GM12878 (cell line): ENCODE data around the gene LMAN2. TPM values are rescaled to one million over a fixed set of nuclear protein-coding genes. Genes with fewer than 3 reads are reported as not detected.

Experiments used
- ATF7 ChIP-seq: fragments of 450-650 bp; IDR thresholded peaks from 2 replicates; pipeline ENCODE4 v1.6.1; 2016; ENCODE audit warnings: low read depth, mild to moderate bottlenecking
- CREM ChIP-seq: IDR thresholded peaks from 2 replicates; pipeline ENCODE4 v1.6.1; 2014; ENCODE audit warnings: antibody characterized with exemption, low read depth
- FOS ChIP-seq: IDR thresholded peaks from 3 replicates; pipeline ENCODE4 v1.6.1; 2011; ENCODE audit warnings: borderline replicate concordance; ENCODE audit not compliant: insufficient read length; ENCODE audit errors: extremely low read depth
- HDAC2 ChIP-seq: fragments of 200-600 bp; sonication (generic); IDR thresholded peaks from 2 replicates; pipeline ENCODE4 v1.6.1; 2017
- LARP7 ChIP-seq: fragments of 450-650 bp; IDR thresholded peaks from 2 replicates; pipeline ENCODE4 v1.6.1; 2017; ENCODE audit warnings: mild to moderate bottlenecking
- NBN ChIP-seq: fragments of 450-650 bp; IDR thresholded peaks from 2 replicates; pipeline ENCODE4 v1.6.1; 2016
- PAX8 ChIP-seq: fragments of 450-650 bp; IDR thresholded peaks from 2 replicates; pipeline ENCODE4 v1.6.1; 2017; ENCODE audit warnings: mild to moderate bottlenecking, moderate library complexity
- POLR2A ChIP-seq: IDR thresholded peaks from 2 replicates; pipeline ENCODE4 v1.6.1; 2011; ENCODE audit warnings: low read depth, mild to moderate bottlenecking, low read length
- POU2F2 ChIP-seq: IDR thresholded peaks from 3 replicates; pipeline ENCODE4 v1.6.1; 2011; ENCODE audit warnings: low read depth, mild to moderate bottlenecking, low read length, borderline replicate concordance
- RCOR1 ChIP-seq: conservative IDR thresholded peaks from 2 replicates; pipeline ENCODE4 v1.6.1; 2012; ENCODE audit warnings: low read depth, low read length, improper control_type of control experiment
- STAT3 ChIP-seq: IDR thresholded peaks from 2 replicates; pipeline ENCODE4 v1.6.1; 2011; ENCODE audit warnings: low read depth, low read length, improper control_type of control experiment
- ZNF622 ChIP-seq: fragments of 450-650 bp; IDR thresholded peaks from 2 replicates; pipeline ENCODE4 v1.6.1; 2017; ENCODE audit warnings: mild to moderate bottlenecking, inconsistent platforms
- polyA plus RNA-seq, 11 experiments: library from polyadenylated mRNA; depleted of rRNA in 4 of 11; unstranded in 6 of 11; stranded (reverse) in 5 of 11; fragments of >200 nt; fragmentation: Nextera tagmentation in 4 of 11; fragmentation: Illumina TruSeq in 1 of 11; extraction: Ambion mirVana in 4 of 11; extraction: Trizol in 1 of 11; gene quantifications; 1 replicate in 1 of 11; 2 replicates in 10 of 11; pipeline versions ENCODE4 v1.2.1 to v1.2.3, GENCODE V29; 2011 to 2016; ENCODE audit warnings: inconsistent platforms in 2 of 11, missing spikeins in 2 of 11, low read depth in 1 of 11
- total RNA-seq, 4 experiments: library from RNA; depleted of rRNA in 3 of 4; stranded (reverse); fragments of >200 nt in 3 of 4; fragmentation: Illumina TruSeq in 1 of 4; extraction: Trizol in 1 of 4; gene quantifications; 2 replicates each; pipeline versions ENCODE4 v1.2.1 to v1.2.3, GENCODE V29; 2013 to 2021
- TF ChIP-seq, protein P1 (sequence below): fragments of 450-650 bp; IDR thresholded peaks from 2 replicates; pipeline ENCODE4 v1.6.1; 2018; ENCODE audit warnings: borderline replicate concordance, mild to moderate bottlenecking; ENCODE audit not compliant: partially characterized antibody
- TF ChIP-seq, protein P2 (sequence below): fragments of 450-650 bp; IDR thresholded peaks from 2 replicates; pipeline ENCODE4 v1.6.1; 2017; ENCODE audit warnings: low read depth, mild to moderate bottlenecking, moderate library complexity
- TF ChIP-seq, protein P3 (sequence below): fragments of 450-650 bp; formaldehyde crosslinking; IDR thresholded peaks from 2 replicates; pipeline ENCODE4 v1.4.0; 2022; ENCODE audit warnings: mild to moderate bottlenecking, moderate library complexity
- TF ChIP-seq, protein P4 (sequence below): fragments of 450-650 bp; IDR thresholded peaks from 2 replicates; pipeline ENCODE4 v1.6.1; 2018; ENCODE audit warnings: mild to moderate bottlenecking, low read depth, moderate library complexity; ENCODE audit not compliant: partially characterized antibody
- TF ChIP-seq, protein P5 (sequence below): fragments of 450-650 bp; IDR thresholded peaks from 2 replicates; pipeline ENCODE4 v1.6.1; 2017; ENCODE audit warnings: antibody characterized with exemption, mild to moderate bottlenecking, moderate library complexity

Gene LMAN2
- total and polyA plus RNA-seq, 10 of the 15 experiments (the other 5 are each of a cell fraction or from before 2014, with no cell fraction given): 2.4 to 264 (median 147) TPM

DNA sequence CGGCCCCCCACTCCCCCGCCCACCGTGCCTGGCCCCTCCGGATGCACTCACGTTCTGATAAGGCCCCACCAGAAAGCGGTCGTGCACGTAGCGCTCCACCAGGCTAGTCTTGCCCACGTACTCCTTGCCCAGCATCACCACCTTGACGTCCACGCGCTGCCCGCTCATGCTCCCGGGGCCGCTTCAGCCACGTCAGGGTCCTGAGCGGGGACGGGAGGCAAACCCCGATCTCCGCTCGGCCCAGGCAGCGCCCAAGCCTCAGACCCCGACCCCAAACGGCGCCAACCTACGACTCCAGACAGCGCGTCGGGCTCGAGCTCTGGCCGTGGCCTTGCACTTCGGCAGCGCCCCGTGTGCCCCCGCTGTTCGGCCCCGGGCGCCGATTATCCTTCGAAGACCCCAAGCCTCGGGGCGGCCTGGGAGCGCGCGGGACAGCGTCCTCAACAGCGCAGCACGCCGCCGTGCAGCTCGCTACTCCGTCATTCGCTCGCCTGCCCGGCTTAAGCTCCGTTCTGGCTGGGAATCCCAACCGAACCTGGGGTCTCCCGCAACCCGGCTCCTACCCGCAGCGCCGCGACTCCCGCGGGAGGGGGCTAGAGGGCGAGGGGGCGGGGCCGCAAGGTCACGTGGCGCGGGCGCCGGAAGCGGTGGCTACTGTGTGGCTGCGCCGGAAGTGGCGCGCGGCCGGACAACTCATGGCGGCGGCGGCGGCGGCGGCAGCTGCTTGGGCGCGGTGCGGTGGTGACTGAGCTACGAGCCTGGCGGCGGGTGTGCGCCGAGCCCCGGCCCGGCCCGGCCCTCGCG is 48.1 kb downstream of the LMAN2 start, which contains the start of the genes PRELID1 and RAB24 (continued):
- TF ChIP-seq, protein P1, sequence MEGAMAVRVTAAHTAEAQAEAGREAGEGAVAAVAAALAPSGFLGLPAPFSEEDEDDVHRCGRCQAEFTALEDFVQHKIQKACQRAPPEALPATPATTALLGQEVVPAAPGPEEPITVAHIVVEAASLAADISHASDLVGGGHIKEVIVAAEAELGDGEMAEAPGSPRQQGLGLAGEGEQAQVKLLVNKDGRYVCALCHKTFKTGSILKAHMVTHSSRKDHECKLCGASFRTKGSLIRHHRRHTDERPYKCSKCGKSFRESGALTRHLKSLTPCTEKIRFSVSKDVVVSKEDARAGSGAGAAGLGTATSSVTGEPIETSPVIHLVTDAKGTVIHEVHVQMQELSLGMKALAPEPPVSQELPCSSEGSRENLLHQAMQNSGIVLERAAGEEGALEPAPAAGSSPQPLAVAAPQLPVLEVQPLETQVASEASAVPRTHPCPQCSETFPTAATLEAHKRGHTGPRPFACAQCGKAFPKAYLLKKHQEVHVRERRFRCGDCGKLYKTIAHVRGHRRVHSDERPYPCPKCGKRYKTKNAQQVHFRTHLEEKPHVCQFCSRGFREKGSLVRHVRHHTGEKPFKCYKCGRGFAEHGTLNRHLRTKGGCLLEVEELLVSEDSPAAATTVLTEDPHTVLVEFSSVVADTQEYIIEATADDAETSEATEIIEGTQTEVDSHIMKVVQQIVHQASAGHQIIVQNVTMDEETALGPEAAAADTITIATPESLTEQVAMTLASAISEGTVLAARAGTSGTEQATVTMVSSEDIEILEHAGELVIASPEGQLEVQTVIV: no peak
- TF ChIP-seq PAX8: no peak
- TF ChIP-seq NBN: peak; percentile 81; the same call in 1 of the 2 replicates
- TF ChIP-seq, protein P2, sequence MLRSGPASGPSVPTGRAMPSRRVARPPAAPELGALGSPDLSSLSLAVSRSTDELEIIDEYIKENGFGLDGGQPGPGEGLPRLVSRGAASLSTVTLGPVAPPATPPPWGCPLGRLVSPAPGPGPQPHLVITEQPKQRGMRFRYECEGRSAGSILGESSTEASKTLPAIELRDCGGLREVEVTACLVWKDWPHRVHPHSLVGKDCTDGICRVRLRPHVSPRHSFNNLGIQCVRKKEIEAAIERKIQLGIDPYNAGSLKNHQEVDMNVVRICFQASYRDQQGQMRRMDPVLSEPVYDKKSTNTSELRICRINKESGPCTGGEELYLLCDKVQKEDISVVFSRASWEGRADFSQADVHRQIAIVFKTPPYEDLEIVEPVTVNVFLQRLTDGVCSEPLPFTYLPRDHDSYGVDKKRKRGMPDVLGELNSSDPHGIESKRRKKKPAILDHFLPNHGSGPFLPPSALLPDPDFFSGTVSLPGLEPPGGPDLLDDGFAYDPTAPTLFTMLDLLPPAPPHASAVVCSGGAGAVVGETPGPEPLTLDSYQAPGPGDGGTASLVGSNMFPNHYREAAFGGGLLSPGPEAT: no peak
- no peak for TF ChIP-seq POU2F2
- no peak for TF ChIP-seq ATF7
- TF ChIP-seq STAT3: no peak
- TF ChIP-seq LARP7: peak; percentile 75
- TF ChIP-seq, protein P3, sequence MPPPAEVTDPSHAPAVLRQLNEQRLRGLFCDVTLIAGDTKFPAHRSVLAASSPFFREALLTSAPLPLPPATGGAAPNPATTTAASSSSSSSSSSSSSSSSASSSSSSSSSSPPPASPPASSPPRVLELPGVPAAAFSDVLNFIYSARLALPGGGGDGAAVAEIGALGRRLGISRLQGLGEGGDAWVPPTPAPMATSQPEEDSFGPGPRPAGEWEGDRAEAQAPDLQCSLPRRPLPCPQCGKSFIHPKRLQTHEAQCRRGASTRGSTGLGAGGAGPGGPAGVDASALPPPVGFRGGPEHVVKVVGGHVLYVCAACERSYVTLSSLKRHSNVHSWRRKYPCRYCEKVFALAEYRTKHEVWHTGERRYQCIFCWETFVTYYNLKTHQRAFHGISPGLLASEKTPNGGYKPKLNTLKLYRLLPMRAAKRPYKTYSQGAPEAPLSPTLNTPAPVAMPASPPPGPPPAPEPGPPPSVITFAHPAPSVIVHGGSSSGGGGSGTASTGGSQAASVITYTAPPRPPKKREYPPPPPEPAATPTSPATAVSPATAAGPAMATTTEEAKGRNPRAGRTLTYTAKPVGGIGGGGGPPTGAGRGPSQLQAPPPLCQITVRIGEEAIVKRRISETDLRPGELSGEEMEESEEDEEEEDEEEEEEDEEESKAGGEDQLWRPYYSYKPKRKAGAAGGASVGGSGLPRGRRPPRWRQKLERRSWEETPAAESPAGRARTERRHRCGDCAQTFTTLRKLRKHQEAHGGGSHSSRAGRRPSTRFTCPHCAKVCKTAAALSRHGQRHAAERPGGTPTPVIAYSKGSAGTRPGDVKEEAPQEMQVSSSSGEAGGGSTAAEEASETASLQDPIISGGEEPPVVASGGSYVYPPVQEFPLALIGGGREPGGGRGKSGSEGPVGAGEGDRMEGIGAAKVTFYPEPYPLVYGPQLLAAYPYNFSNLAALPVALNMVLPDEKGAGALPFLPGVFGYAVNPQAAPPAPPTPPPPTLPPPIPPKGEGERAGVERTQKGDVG (CRISPR knock-in tag): no peak
- no peak for TF ChIP-seq RCOR1
- no peak for TF ChIP-seq FOS
- TF ChIP-seq, protein P4, sequence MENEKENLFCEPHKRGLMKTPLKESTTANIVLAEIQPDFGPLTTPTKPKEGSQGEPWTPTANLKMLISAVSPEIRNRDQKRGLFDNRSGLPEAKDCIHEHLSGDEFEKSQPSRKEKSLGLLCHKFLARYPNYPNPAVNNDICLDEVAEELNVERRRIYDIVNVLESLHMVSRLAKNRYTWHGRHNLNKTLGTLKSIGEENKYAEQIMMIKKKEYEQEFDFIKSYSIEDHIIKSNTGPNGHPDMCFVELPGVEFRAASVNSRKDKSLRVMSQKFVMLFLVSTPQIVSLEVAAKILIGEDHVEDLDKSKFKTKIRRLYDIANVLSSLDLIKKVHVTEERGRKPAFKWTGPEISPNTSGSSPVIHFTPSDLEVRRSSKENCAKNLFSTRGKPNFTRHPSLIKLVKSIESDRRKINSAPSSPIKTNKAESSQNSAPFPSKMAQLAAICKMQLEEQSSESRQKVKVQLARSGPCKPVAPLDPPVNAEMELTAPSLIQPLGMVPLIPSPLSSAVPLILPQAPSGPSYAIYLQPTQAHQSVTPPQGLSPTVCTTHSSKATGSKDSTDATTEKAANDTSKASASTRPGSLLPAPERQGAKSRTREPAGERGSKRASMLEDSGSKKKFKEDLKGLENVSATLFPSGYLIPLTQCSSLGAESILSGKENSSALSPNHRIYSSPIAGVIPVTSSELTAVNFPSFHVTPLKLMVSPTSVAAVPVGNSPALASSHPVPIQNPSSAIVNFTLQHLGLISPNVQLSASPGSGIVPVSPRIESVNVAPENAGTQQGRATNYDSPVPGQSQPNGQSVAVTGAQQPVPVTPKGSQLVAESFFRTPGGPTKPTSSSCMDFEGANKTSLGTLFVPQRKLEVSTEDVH: no peak
- peak; percentile 54 for TF ChIP-seq POLR2A
- no peak for TF ChIP-seq ZNF622
- peak; percentile 61; the same call in 1 of the 2 replicates for TF ChIP-seq CREM
- TF ChIP-seq HDAC2: no peak
- TF ChIP-seq, protein P5, sequence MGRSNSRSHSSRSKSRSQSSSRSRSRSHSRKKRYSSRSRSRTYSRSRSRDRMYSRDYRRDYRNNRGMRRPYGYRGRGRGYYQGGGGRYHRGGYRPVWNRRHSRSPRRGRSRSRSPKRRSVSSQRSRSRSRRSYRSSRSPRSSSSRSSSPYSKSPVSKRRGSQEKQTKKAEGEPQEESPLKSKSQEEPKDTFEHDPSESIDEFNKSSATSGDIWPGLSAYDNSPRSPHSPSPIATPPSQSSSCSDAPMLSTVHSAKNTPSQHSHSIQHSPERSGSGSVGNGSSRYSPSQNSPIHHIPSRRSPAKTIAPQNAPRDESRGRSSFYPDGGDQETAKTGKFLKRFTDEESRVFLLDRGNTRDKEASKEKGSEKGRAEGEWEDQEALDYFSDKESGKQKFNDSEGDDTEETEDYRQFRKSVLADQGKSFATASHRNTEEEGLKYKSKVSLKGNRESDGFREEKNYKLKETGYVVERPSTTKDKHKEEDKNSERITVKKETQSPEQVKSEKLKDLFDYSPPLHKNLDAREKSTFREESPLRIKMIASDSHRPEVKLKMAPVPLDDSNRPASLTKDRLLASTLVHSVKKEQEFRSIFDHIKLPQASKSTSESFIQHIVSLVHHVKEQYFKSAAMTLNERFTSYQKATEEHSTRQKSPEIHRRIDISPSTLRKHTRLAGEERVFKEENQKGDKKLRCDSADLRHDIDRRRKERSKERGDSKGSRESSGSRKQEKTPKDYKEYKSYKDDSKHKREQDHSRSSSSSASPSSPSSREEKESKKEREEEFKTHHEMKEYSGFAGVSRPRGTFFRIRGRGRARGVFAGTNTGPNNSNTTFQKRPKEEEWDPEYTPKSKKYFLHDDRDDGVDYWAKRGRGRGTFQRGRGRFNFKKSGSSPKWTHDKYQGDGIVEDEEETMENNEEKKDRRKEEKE: 0 out of 2 replicates have a peak, but pooled peaks have one; percentile 42
